Astrocyte of the cerebellum (primary cell): ENCODE measurements around the gene HADH.
A peak's percentile ranks its signal among the peaks of the same experiment; 100 is the strongest.

Experiments
- DNase-seq: peaks from one replicate; pipeline ENCODE4 v3.0.0-alpha.2; 2011; ENCODE audit warnings: low read depth
- H3K4me3 ChIP-seq: 2 replicates; pipeline ENCODE4 v1.5.1; 2011; ENCODE audit warnings: mild to moderate bottlenecking, low read depth, low read length, moderate library complexity
- in situ Hi-C: cut with HindIII; loops from 2 replicates; pipeline ENCODE4 v1.10.0; 2017; ENCODE audit warnings: low sequenced_read_pairs
- TF ChIP-seq, protein P1 (sequence below): IDR thresholded peaks from 2 replicates; pipeline ENCODE4 v1.5.1; 2012; ENCODE audit warnings: low read length, low read depth, moderate library complexity, mild to moderate bottlenecking; ENCODE audit errors: missing control alignments

The HADH gene

DNA sequence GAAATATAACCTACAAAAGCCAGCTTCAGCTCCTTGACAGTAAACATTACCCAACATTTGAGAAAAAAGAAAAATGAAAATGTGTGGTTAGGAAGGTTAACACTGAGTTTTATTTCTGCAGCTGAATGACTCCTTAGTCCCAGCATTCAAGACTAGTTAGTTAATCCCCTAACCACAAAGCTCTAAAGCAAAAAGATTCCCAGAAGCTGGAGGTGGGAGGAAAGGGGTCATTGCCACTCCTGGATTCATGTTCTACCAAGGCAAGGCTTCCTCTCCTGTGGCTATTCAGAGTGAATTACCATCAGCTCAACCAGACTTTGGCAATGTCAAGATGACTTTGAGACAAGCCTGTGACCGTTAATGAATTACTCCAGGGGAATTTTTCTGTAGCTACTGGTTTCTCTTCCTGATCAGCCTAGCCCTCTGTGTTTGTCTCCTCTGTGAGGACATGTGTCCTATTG, 63.6 kb downstream of the HADH start:
- TF ChIP-seq, protein P1, sequence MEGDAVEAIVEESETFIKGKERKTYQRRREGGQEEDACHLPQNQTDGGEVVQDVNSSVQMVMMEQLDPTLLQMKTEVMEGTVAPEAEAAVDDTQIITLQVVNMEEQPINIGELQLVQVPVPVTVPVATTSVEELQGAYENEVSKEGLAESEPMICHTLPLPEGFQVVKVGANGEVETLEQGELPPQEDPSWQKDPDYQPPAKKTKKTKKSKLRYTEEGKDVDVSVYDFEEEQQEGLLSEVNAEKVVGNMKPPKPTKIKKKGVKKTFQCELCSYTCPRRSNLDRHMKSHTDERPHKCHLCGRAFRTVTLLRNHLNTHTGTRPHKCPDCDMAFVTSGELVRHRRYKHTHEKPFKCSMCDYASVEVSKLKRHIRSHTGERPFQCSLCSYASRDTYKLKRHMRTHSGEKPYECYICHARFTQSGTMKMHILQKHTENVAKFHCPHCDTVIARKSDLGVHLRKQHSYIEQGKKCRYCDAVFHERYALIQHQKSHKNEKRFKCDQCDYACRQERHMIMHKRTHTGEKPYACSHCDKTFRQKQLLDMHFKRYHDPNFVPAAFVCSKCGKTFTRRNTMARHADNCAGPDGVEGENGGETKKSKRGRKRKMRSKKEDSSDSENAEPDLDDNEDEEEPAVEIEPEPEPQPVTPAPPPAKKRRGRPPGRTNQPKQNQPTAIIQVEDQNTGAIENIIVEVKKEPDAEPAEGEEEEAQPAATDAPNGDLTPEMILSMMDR: no peak
- in situ Hi-C loops: no loop called here
- DNase-seq: no peak
- no peak overlapping the region for H3K4me3 ChIP-seq

DNA sequence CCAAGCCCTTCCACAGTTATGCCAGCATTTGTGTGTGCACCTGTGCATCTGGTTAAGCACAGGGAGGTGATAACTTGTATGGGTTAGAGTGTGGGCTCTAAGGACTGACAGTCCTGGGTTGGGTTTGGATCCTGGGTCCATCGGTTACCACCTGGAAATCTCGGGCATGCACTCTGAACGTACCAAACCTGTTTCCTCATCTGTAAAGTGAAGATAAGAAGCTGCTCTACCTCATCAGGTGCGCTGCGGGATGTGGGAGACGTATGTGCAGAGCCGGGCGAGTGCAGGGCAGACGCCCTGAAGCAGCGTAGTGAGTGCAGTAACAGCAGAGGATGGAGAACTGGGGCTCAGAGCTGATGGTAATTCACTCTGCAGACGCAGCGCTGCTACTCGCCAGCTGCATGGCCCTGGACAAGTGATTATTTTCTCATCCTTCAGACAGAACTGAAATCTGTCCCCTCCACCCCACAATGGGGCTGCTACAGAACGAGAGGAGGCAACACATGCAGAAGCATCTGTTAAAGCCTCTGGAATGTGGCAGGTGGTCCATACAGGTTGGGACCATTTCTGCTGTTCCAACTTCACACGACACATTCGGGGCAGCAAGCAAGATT, 64.4 kb downstream of the HADH start:
- TF ChIP-seq, protein P1: no peak
- H3K4me3 ChIP-seq: no peak overlapping the region
- no peak for DNase-seq
- in situ Hi-C loops: no loop called here

DNA sequence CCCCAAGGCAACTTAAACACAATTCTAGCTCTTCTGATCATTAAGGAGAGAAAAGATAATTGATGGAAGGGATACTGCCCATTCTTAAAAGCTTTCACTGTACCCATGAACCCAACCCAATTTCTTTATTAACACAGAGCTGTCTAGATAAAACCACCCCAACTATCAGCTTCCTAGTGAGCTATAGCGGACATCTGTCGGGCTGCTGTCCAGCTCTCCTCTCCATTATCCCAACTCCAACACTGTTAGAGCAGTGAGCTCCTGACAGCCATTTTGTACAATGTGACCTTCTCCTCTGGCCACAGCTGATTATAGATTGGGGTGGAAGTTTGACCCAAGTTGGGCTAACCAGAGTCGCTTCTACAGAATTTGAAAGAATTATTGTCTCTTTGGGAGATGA, 66.1 kb downstream of the HADH start:
- DNase-seq: no peak
- in situ Hi-C loops: no loop called here
- TF ChIP-seq, protein P1: no peak
- no peak overlapping the region for H3K4me3 ChIP-seq

DNA sequence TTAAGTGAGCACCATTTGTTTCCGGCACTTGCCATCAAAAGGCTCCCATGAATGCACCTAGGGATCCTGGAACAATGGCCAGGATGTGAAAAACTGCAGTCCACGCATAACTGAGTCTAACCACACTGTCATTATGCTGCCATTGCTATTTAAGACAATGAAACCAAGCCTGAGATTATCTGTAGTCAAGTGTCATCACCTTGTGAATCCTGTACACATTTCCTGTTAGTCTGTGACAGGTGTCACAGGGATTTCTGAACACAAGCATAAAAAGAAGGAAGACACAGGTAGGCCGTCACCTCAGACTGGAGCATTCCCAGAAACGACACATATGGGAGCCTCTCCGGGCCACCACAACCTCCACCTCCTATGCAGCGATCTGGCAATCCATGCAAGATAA, 66.7 kb downstream of the HADH start:
- TF ChIP-seq, protein P1: no peak
- in situ Hi-C loops: no loop called here
- H3K4me3 ChIP-seq: no peak overlapping the region
- DNase-seq: no peak

DNA sequence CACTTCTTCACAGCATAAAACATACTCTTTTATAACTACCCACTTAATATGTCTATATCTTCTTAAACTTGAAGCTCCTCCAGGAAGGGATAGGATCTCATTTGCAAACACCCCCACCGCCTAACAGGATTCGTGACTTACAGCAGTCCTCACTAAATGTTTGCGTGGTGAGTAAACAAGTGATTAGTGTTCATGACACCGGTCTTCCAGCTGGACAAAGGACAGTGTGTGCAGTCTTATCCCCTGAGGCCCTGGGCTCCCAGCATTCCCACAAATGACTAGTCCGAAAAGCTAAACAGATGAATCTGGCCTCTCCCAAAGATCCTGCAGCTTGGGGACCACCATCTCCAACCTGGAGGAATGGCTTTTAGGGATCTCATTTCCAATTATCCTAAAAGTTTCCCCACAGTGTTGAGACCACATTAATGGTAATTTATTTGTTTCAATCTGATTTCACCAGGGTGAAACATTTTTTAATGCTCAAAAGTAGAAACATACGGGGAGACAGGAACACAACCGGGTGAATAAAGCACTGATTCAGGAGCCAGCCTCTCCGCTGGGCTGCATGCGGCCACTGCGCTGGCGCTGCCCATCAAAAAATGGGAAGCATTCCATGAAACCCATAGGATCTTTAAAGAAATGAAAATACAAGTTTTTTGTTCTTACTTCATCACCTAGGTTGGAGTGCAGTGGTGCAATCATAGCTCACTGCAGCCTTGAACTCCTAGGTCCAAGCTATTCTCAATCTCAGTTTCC, 69.2 kb downstream of the HADH start:
- DNase-seq: no peak
- in situ Hi-C loops: no loop called here
- TF ChIP-seq, protein P1: no peak
- no peak overlapping the region for H3K4me3 ChIP-seq

DNA sequence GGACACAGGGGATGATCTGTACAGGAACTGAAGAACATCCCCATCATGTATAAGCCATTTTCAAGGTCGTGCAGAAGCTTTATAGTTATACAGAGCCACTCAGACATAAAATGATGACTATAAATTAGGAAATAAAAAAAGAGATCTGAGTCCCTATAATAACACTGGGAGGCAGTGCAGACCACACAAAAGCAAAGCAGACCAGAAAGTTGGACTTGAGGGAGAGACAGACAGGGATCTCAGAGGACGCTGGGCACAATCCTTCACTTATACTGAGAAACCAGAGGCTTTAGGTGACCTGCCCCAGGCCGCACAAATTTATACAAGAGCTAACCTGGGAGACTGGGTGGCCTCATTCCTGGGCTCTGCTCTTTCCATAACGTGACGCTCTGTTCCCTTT, 70.5 kb downstream of the HADH start:
- TF ChIP-seq, protein P1: peak; percentile 37
- in situ Hi-C loops: no loop called here
- H3K4me3 ChIP-seq: no peak overlapping the region
- peak; percentile 49 for DNase-seq
